Fibroblast of the aortic adventitia (primary cell): Measurements from ENCODE around the gene VPS33B. TPM values are rescaled to one million over a fixed set of nuclear protein-coding genes. Genes with fewer than 3 reads are reported as not detected.

Source experiments
- DNase-seq: peaks from one replicate; pipeline ENCODE4 v3.0.0-alpha.2; 2010; ENCODE audit warnings: low read depth
- H3K4me3 ChIP-seq: 2 replicates; pipeline ENCODE4 v1.5.1; 2011; ENCODE audit warnings: low read depth, mild to moderate bottlenecking, control low read depth, low read length, moderate library complexity
- CTCF ChIP-seq: IDR thresholded peaks from 2 replicates; pipeline ENCODE4 v1.5.1; 2011; ENCODE audit warnings: mild to moderate bottlenecking, low read length, control low read depth, inconsistent platforms; ENCODE audit not compliant: insufficient read depth
- total RNA-seq: library from RNA; depleted of rRNA; stranded (reverse); fragments of >200 nt; gene quantifications from 2 replicates; pipeline ENCODE4 v1.2.3, GENCODE V29; 2012; ENCODE audit warnings: low replicate concordance

Gene VPS33B
- total RNA-seq, 1 donor, result 5.3 TPM

- peak; percentile 7 for DNase-seq
- TF ChIP-seq CTCF, result peak; percentile 58
- no peak overlapping the region for H3K4me3 ChIP-seq
Measured at GRCh38 chr15:91032919-91033803, 10.8 kb upstream of the VPS33B start.

GRCh38 chr15:91031796-91032195 lies 9.4 kb upstream of the VPS33B start:
- H3K4me3 ChIP-seq, result no peak overlapping the region
- no peak for DNase-seq
- TF ChIP-seq CTCF, result no peak

- no peak for TF ChIP-seq CTCF
- no peak overlapping the region for H3K4me3 ChIP-seq
- no peak for DNase-seq
Measured at GRCh38 chr15:91027677-91028076, 5.3 kb upstream of the VPS33B start.

- no peak for TF ChIP-seq CTCF
- H3K4me3 ChIP-seq, result no peak overlapping the region
- DNase-seq, result no peak
Measured at GRCh38 chr15:91023720-91024119, 1.3 kb upstream of the VPS33B start.

GRCh38 chr15:91022832-91023129 lies 387 bp upstream of the VPS33B start:
- peak overlapping the region; percentile 99 for H3K4me3 ChIP-seq
- no peak for DNase-seq
- no peak for TF ChIP-seq CTCF

GRCh38 chr15:91021516-91022074 lies 799 bp downstream of the VPS33B start:
- DNase-seq, result peak; percentile 17
- H3K4me3 ChIP-seq, result peak overlapping the region; percentile 99
- TF ChIP-seq CTCF, result no peak
